Measurements from ENCODE around the gene LPP. TPM values are rescaled to one million over a fixed set of nuclear protein-coding genes. Genes with fewer than 3 reads are reported as not detected.
A peak's percentile ranks its signal among the peaks of the same experiment; 100 is the strongest.

LPP gene
- total and polyA plus RNA-seq, 4 donors: 11.1 to 219 (median 66.5) TPM

DNA sequence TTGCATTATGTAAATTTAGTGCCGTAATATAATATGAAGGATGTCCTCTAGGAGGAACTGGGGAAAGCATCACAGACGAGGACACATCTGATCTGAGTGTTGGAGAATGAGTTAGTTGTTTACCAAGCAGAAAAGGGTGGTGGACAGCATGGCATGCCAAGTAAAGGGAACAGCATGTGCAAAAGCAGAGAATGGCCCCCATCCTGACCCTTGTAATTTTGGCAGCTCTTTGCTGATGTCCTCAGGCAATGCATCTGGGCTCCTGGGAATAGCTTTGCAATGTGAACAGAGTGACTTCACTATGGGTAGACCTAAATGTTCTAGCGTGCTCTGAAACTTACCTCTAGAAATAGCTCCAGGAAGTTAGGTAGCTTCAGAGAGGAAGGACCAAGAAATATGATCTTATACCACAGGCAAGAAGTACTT is 263.3 kb downstream of the LPP start:
- Histone ChIP-seq H3K4me3 (no peak overlapping the region), H3K27me3 (ENCODE audit: control insufficient read depth in 3 of 3, insufficient read depth in 3 of 3, low read length in 2 of 3) (no peaks in the 10 kb centered on the region), H3K9ac (ENCODE audit: insufficient read depth in 1 of 2, low read length in 2 of 2) (no peak overlapping the region), H3K9me3 (ENCODE audit: control insufficient read depth in 4 of 4, insufficient read depth in 3 of 4, low read length in 3 of 4) (no peaks in the 10 kb centered on the region), H3K27ac (ENCODE audit: low read depth in 1 of 2, low read length in 1 of 2) (peak overlapping the region in 1 of 2 donors; percentile 19), H3K4me1 (ENCODE audit: control insufficient read depth in 5 of 5, insufficient read depth in 5 of 5, low read length in 5 of 5) (peaks cover 0 to 12% (median 0%) of the 10 kb centered on the region in 5 donors), H3K36me3 (ENCODE audit: control insufficient read depth in 4 of 4, insufficient read depth in 4 of 4, low read length in 4 of 4) (peaks cover 0 to 2% (median 0%) of the 10 kb centered on the region in 4 donors)
- WGBS, 2 donors: 65 to 77% methylated on average over 3 of the region's 3 CpGs
- ATAC-seq (ENCODE audit: insufficient read depth, low FRiP score): no peak
- DNase-seq: no peak
- TF ChIP-seq, protein P1, sequence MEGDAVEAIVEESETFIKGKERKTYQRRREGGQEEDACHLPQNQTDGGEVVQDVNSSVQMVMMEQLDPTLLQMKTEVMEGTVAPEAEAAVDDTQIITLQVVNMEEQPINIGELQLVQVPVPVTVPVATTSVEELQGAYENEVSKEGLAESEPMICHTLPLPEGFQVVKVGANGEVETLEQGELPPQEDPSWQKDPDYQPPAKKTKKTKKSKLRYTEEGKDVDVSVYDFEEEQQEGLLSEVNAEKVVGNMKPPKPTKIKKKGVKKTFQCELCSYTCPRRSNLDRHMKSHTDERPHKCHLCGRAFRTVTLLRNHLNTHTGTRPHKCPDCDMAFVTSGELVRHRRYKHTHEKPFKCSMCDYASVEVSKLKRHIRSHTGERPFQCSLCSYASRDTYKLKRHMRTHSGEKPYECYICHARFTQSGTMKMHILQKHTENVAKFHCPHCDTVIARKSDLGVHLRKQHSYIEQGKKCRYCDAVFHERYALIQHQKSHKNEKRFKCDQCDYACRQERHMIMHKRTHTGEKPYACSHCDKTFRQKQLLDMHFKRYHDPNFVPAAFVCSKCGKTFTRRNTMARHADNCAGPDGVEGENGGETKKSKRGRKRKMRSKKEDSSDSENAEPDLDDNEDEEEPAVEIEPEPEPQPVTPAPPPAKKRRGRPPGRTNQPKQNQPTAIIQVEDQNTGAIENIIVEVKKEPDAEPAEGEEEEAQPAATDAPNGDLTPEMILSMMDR (IDR thresholded peaks at IDR 0.05; ENCODE audit: control extremely low read depth, extremely low read depth): no peak

DNA sequence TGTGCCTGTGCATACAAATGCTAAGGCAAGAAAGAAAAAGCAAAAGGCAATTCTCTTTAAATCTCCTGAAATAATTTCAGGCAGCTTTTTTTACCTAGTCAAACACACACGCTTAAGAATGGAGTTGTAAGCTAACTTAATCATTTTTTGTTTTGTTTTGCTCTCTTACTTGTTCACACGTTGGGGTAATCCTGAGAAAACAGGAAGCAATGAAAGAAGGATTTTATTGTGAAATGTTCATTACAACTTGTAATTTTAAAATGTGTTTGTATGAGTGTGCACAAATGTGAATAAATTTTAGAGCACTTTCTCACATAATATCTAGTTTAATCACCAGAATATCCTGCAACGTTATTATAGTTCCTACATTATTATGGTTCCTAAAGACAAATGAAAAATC is 263.8 kb downstream of the LPP start:
- Histone ChIP-seq H3K9me3 (ENCODE audit: control insufficient read depth in 4 of 4, insufficient read depth in 3 of 4, low read length in 3 of 4) (no peaks in the 10 kb centered on the region), H3K4me3 (no peak overlapping the region), H3K27ac (ENCODE audit: low read depth in 1 of 2, low read length in 1 of 2) (no peak overlapping the region), H3K36me3 (ENCODE audit: control insufficient read depth in 4 of 4, insufficient read depth in 4 of 4, low read length in 4 of 4) (peaks cover 0 to 2% (median 0%) of the 10 kb centered on the region in 4 donors), H3K9ac (ENCODE audit: insufficient read depth in 1 of 2, low read length in 2 of 2) (no peak overlapping the region), H3K4me1 (ENCODE audit: control insufficient read depth in 5 of 5, insufficient read depth in 5 of 5, low read length in 5 of 5) (peaks cover 0 to 17% (median 0%) of the 10 kb centered on the region in 5 donors), H3K27me3 (ENCODE audit: control insufficient read depth in 3 of 3, insufficient read depth in 3 of 3, low read length in 2 of 3) (no peaks in the 10 kb centered on the region)
- DNase-seq (no peak), ATAC-seq (ENCODE audit: insufficient read depth, low FRiP score) (no peak)
- 61 to 66% methylated on average over 3 of the region's 3 CpGs for WGBS, 2 donors
- TF ChIP-seq, protein P1 (IDR thresholded peaks at IDR 0.05; ENCODE audit: control extremely low read depth, extremely low read depth): no peak

- H3K27ac ChIP-seq (ENCODE audit: low read depth in 1 of 2, low read length in 1 of 2): peak overlapping the region in 1 of 2 donors; percentile 21
- no peak overlapping the region for H3K4me3 ChIP-seq
- H3K9me3 ChIP-seq (ENCODE audit: control insufficient read depth in 4 of 4, insufficient read depth in 3 of 4, low read length in 3 of 4): no peaks in the 10 kb centered on the region
- ATAC-seq (ENCODE audit: insufficient read depth, low FRiP score) (no peak), DNase-seq (no peak)
- no peak overlapping the region for H3K9ac ChIP-seq (ENCODE audit: insufficient read depth in 1 of 2, low read length in 2 of 2)
- TF ChIP-seq, protein P1 (IDR thresholded peaks at IDR 0.05; ENCODE audit: control extremely low read depth, extremely low read depth): no peak
- no peaks in the 10 kb centered on the region for H3K27me3 ChIP-seq (ENCODE audit: control insufficient read depth in 3 of 3, insufficient read depth in 3 of 3, low read length in 2 of 3)
- WGBS, 2 donors: 74 to 91% methylated on average over 2 of the region's 2 CpGs
- peaks cover 0 to 17% (median 0%) of the 10 kb centered on the region in 5 donors for H3K4me1 ChIP-seq (ENCODE audit: control insufficient read depth in 5 of 5, insufficient read depth in 5 of 5, low read length in 5 of 5)
- H3K36me3 ChIP-seq (ENCODE audit: control insufficient read depth in 4 of 4, insufficient read depth in 4 of 4, low read length in 4 of 4): no peaks in the 10 kb centered on the region
These were observed 267.3 kb downstream of the LPP start for GRCh38 chr3:188421151-188421821.
